GM19372 (cell line): ENCODE results near the gene SGPP1.
"Not testable (repeated sequence)": the region's sequence is repeated elsewhere in the genome, so short reads cannot be mapped to it uniquely, and the experiment has no call there.

Experiments used
- ATAC-seq: cut with Tn5 transposase; IDR thresholded peaks from one replicate; pipeline ENCODE4 v1.9.1; 2021; ENCODE audit warnings: mild to moderate bottlenecking, low read depth, moderate library complexity; ENCODE audit not compliant: unreplicated experiment

The SGPP1 gene

DNA sequence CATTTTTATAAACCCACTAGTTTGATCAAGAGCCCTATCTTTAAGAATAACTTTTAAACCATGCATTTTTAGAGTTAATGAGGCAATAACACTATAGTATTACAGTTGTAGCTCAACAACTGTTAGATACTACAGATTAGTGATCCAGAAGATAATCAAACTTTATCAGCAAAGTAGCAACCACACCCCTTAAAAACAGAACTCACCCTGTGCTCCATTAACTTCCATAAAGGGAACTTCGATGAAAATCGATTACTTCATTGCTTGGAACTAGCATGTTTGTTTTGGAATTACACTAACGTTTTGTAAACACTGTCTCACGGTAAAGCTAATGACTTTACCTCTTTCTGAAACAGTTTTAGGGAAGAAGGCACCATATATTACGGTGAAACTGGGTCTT is 1.4 kb downstream of the SGPP1 start:
- ATAC-seq, result no peak

DNA sequence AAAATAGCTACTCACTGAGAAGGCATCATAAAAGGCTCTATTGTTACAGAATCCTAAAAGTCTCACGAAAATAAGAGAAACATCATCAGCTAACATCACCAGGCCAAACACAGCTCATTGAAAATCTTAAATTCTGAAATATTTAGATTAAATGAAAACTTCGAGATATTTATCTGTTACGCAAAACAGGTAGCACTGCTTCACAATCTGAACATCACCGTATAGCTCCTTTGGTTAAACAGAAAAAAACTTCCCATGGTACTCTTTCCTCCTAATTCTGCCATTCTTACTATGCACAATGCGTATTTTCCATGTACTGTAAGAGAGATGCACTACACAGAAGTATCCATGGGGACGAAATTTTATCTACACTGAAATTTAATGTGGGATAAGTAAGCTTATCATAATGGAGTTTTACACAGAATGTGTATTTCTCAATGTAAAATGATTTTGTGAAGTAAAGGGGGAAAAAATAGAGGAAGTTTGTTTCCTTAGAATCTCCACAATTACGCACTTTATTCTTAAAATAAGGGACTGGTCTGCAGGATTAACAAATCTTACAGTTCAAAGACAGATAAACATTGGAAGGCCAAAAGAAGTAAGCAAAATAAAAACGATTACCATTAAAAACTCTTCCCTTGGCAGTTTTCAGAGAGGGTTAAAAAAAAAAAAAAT is 1.9 kb downstream of the SGPP1 start:
- ATAC-seq, result no peak

DNA sequence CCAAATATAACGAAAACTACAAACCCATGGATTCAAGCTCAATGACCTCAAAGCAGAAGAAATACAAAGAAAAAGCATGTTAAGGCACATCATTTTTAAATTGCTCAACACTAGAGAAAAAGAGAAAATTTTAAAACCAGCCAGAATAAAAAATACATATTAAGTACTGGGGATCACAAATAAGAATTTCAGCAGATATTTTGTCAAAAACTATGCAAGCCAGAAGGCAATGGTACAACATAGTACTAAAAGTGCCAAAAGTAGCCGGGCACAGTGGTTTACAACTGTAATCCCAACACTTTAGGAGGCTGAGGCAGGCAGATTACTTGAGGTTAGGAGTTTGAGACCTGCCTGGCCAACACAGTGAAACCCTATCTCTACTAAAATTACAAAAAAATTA is 10.2 kb downstream of the SGPP1 start:
- no peak for ATAC-seq

DNA sequence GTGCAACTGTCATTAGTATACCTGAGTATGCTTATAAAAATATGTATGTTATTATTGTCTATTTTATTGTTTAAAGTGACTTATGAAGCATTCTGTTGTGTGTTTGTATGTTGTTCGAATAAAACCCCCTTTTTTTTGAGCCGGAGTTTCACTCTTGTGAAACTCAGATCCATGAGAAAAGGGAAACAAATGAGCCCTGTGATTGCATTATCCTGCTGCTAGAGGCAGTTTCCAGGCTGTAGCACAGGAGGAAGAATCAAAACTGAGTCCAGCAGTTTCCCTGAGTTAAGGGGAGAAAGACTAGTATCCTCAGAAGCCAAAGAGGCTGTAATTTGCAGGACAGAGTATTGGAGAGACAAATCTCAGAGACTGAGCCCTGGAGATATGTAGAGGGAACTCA is 12.5 kb downstream of the SGPP1 start:
- ATAC-seq, result no peak

DNA sequence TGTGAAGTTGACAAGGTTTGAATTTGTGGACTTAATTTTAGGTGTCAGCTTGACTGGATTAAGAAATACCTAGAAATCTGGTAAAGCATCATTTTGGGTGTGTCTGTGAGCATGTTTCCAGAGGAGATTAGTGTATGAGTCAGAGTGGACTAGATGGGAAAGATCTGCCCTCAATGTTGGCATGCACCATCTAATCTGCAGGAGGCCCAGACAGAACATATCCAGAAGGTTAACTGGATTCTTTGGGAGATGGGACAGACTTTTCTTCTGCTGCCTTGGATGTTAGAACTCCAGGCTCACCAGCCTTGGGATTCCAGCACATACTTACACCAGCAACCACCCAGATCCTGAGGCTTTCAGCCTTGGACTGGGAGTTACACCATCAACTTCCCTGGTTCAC is 14.1 kb downstream of the SGPP1 start:
- no peak for ATAC-seq

DNA sequence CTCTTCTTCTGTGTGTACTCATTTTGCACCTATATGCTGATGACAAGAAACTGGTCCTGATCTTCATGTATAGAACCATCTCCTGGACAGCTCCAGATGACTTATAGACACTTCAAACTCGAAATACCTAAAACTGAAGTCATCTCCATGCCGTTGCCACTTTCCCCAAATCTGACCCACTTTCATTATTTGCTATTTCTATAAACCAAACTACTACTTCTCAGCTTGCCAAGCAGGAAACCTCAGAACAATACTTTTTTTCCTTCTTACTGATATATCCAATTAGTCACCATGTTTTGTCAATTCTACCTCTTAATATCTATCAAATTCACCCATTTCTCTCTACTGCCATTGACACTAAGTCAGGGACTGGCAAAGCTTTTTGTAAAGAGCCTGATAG is 14.8 kb downstream of the SGPP1 start:
- no peak for ATAC-seq

DNA sequence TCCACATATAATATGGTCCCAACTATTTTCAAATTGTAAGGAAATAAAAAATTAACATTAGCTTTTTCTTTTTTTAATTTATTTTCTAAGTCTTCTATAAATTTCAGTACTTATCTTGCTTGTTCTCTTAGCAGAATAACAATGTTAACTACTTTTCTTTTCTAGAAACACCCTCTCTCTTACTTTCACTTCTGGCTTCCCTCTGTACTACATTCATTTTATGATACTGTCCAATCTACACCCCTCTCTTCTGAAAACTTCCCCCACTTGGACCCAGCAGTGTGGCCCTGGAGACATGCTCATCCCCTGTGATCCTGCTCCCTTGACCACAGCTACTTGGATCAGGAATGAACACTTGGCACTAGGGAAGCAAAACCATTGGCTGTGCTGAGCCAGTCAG is 15.7 kb downstream of the SGPP1 start:
- ATAC-seq, result no peak

DNA sequence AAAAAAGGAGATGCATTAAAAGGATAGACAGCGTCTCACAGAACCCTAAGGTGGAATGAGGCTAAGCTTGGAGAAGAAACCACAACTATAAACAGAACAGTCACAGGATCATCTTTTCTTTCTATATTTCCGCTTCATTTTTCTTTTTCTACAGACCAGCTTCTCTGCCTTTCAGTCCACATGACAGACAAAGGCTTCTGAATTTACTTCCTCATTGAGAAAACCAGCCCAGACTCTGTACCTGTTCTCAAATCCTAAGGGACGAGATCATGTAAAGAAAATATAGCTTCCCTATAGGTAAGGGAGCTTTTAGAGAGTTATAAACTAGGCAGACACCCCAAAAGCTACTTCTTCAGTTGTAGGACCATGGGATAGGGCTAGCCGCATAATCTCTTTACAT is 17.4 kb downstream of the SGPP1 start:
- ATAC-seq, result no peak

DNA sequence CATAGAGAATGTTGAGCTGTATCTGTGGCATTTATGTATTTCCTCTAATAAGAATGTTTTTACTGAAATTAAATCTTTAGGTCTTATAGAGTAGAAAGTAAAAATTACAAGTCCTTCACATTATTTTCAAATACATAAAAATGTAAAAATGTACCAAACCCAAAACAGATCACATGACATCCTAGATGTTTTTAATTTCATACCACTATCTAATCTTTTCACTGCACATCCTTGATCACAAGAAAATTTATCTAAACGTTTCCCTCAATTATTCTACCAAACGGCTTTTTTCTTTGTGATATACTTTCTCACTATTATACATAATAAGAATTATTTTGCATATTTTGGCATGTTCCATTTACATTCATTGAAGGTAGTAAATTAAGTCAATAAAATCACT is 18.3 kb downstream of the SGPP1 start:
- ATAC-seq, result no peak

DNA sequence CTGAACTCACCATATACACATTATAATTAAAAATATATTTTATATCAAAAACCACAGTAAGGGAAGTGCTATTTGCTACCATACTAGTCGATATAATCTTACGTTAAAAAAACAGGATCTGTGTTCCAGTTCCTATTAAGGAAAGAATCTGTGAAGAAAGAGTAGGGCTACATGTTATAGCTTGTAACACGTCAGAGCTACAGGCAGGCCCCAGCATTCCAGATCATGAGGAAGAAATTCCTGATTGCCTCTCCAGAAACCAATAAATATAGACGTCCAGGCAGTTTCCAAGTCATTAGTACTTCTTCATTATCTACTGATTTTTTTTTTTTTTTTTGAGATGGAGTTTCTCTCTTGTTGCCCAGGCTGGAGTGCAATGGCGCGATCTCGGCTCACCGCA is 20.6 kb downstream of the SGPP1 start:
- ATAC-seq, result no peak

DNA sequence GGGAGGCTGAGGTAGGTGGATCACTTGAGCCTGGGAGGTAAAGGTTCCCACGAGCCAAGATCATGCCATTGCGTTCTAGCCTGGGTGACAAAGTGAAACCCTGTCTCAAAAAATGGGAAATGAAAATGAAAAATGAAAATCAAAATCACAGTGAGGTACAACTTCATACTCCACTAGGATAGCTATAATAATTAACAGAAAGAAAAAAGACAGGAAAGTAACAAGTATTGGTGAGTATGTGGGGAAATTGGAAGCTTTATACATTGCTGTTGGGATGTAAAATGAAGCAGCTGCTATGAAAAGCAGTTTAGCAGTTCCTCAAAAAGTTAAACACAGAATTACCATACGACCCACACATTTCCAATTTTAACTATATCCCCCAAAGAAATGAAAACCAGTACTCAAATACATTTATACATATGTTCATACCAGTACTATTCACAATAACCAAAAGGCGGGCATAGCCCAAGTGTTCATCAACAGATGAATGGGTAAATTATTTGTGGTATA is 22.2 kb downstream of the SGPP1 start:
- no peak for ATAC-seq

DNA sequence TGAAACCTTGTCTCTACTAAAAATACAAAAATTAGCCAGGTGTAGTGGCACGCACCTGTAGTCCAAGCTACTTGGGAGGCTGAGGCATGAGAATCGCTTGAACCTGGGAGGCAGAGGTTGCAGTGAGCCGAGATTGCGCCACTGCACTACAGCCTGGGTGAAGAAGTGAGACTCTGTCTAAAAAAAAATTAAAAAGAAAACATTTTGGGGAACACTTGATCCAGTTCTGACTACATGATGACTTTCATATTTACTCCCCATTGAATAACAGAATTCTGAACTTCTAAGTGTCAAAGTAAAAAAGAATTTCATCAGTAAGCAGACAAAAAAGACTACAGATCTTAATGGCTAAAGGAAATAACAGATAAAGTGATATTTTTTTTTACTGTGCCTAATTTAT is 25.3 kb downstream of the SGPP1 start:
- not testable (repeated sequence) for ATAC-seq

DNA sequence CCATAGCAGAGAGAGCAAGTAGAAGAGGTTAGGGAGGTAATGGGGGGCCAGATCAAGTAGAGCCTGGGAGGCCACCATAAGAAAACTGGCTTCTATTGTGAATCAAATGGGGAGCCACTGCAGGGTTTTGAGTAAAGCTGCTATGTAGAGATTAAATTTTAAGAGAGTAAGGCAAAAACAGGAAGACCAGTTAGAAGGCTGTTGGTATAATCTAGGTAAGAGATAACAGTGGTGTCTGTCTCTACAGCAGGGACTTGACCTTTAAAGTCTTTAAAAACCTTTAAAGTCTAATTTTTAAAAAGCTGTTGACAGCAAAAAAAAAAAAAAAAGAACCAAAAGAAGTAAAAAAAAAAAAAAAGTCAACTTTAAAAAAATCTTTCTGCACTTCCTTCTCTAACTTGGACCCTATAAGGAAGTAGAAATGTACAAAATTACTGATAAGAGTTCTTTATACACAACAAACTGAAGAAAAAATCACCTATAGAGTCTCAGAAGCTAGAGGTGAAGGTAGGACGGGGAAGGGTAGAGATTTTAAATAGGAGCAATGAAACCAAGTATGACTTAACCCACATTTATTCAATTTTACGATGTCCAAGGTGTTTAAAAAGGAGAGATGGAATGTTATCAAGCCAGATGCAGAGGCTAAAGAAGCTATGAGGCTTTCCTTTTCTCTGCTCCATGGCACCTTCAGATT is 26.1 kb downstream of the SGPP1 start:
- no peak for ATAC-seq

DNA sequence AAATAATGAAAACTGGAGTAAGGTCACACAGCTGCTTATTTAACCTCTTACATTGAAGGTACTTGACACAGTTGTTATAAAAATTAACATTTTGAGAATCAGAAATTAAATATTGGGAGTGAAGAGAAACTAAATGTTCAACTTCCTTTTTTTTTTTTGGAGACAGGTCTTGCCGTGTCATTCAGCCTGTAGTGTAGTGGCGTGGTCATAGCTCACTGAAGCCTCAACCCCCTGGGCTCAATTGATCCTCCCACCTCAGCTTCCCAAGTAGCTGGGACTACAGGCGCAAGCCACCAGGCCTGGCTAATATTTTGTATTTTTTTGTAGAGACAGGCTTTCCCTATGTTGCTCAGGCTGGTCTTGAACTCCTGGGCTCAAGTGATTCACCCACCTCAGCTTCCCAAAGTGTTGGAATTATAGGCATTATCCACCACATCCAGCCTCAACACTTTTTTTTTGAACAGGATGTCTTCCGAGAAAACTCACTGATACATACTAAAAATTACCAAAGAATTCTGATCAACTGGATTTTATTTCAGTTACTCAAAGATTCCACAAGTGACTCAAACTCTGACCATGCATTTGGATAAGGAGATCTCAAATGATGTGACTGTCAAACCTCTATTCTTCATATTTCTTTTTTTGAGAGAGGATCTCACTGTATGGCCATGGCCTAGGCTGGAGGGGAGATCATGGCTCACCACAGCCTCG is 35.4 kb downstream of the SGPP1 start:
- no peak for ATAC-seq

DNA sequence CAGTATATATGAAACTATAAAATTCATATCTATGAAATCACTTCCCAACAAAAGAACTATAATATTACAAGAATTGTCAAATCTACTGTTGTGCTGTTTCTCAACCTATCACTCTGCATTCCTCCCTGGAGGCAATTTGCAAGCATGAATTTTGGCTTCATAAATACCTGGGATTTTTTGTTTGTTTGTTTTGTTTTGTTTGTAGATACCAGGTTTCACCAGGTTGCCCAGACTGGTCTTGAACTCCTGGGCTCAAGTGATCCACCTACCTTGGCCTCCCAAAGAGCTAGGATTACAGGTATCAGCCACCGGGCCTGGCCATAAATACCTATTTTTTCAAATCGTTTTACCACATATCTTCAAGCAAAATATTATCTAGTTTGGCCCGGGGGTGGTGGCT is 38.7 kb downstream of the SGPP1 start:
- ATAC-seq, result no peak

DNA sequence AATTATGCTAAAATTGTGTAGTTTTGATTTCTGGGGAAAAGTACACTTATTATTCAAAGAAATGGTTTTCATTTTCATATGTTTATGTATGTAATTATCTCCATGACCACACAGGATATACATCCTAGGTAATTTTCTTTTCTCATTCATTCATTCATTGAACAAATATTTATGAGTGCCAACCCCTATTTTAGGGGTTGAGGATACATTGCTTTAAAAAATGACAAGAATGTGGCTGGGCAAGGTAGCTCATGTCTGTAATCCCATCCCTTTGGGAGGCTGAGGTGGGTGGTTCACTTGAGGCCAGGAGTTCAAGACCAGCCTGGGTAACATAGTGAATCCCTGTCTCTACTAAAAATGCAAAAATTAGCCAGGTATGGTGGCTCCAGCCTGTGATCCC is 40.9 kb downstream of the SGPP1 start:
- no peak for ATAC-seq

DNA sequence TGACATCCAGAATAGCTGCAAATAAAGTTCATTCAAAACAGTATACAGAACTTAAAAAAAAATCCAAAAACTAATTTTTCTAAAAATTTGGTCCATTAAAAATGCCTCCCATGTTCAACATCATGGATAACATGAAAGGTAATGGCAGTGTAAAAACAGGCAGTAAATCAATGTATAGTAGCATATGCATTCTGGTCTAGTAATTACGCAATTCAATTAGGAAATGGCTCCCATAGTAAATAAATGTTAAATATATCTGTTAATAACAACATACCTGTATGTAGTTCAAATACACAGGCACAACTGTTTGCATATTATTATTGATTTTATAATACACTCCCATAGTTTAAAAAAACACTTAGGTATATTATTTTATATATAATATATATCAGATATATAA is 42.5 kb downstream of the SGPP1 start:
- no peak for ATAC-seq

DNA sequence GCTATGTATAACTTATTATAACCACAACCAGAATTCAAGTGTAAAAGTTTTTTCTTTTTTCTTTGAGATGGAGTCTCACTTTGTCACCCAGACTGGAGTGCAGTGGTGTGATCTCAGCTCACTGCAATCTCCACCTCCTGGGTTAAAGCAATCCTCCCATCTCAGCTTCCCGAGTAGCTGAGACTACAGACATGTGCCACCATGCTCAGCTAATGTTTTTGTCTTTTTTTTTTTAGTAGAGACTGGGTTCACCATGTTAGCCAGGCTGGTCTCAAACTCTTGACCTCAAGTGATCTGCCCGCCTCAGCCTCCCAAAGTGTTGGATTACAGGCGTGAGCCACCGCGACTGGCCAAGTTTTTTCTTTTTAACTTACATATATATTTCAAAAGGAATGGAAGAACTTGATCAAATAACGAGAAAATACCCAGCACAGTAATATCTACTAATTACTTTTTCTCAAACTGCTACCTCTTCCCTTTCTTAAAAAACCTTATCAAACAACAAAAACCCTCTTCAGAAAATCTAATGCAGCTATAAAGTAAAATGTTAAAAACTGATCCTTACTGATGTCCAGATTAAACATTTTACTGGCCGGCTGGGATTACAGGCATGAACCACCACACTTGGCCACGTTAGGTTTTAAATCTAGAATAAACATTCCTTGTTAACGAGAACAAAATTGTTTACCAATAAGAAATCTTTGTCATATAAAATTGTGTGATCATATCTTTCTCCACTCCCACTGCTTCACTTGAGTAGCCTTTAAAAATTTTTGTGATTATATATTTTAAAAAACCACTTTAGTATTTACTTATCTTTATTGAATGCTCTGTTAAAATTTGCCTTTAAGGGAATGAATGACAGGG is 44.9 kb downstream of the SGPP1 start:
- no peak for ATAC-seq

DNA sequence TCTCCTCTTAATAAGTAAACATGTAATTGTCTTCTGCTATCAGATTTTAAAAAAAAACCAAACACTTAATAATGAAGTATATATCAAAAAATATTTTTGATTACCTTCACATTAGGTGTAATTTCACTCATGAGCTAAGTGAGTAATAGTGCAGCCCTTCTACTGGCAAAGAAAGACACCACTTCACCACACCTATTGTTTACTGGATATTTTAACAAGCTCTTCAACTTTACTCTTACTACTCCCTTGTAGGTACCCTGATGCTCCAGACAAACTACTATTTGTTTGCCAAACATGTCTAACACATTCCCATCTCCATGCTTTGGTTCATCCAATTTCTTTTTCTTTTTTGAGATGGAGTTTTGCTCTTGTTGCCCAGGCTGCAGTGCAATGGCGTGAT is 49.3 kb downstream of the SGPP1 start:
- ATAC-seq, result no peak

DNA sequence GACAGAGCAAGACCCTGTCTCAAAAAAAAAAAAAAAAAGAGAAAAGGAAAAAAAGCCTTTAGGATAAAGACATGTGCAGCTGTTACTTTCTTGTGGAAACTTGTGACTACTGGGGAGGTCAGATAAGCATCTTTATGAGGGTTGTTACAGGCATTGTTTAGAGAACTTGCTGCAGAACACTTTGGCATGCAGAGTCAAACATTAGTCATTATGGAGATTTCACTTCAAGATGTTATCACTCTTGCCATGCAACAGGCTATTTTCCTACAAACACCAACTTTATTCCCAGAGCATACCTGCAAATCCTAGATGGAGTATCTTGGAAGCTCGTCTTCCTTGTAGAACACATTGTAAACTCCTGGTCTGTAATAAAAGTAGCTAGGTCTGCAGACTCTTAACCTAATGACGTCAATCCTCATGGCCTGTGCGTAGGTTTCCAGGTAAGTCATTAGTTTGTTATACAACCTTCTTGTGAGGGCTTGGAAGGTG is 49.9 kb downstream of the SGPP1 start:
- no peak for ATAC-seq

DNA sequence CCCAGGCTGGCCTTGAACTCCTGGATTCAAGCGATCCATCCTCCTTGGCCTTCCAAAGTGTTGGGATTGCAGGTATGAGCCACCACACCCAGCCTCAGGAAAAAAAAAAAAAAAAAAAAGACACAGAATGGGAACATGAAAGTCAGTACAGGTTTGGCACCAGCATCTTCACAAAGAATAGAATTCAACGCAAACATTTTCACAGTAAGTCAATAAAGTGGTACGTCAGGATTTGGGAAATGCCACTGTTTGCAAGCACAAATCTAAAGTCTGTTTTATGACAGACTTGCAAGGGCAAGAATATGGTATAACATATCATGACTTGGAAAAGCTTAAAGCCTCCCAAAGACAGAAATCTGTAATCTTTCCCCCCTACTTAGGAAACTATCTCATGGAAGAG is 51.2 kb downstream of the SGPP1 start:
- ATAC-seq, result no peak
